HepG2 (cell line): ENCODE results near the gene GATM. TPM values are rescaled to one million over a fixed set of nuclear protein-coding genes. Genes with fewer than 3 reads are reported as not detected.

Source experiments
- BCL6 ChIP-seq: IDR thresholded peaks from 2 replicates; pipeline ENCODE4 v1.6.1; 2016; ENCODE audit warnings: missing genetic modification reagents, missing compliant biosample characterization
- CCAR2 ChIP-seq: fragments of 200-400 bp; formaldehyde crosslinking; optimal IDR thresholded peaks from 2 replicates; pipeline ENCODE3; 2018; ENCODE audit warnings: low read depth, mild to moderate bottlenecking, low read length, moderate library complexity
- CHCHD3 ChIP-seq: sonication (generic); formaldehyde crosslinking; IDR thresholded peaks from 2 replicates; pipeline ENCODE4 v1.8.0; 2022; ENCODE audit warnings: mild to moderate bottlenecking, missing genetic modification reagents, moderate library complexity
- EED ChIP-seq: sonication (generic); formaldehyde crosslinking; IDR thresholded peaks from 2 replicates; pipeline ENCODE4 v1.5.0; 2020; ENCODE audit warnings: mild to moderate bottlenecking, missing genetic modification reagents
- ERF ChIP-seq: IDR thresholded peaks from 2 replicates; pipeline ENCODE4 v1.6.1; 2018; ENCODE audit warnings: missing biosample characterization, missing genetic modification reagents
- HNRNPUL1 ChIP-seq: fragments of 200-400 bp; formaldehyde crosslinking; IDR thresholded peaks from 2 replicates; pipeline ENCODE4 v1.6.1; 2017; ENCODE audit warnings: low read depth, mild to moderate bottlenecking, low read length, moderate library complexity
- KAT8 ChIP-seq: IDR thresholded peaks from 2 replicates; pipeline ENCODE4 v1.6.1; 2016; ENCODE audit warnings: missing genetic modification reagents, missing compliant biosample characterization
- NR2F6 ChIP-seq, 2 experiments: IDR thresholded peaks; 2 replicates each; pipeline ENCODE4 v1.6.1; 2016; ENCODE audit warnings: antibody characterized with exemption in 1 of 2, mild to moderate bottlenecking in 1 of 2
- POGK ChIP-seq: sonication (generic); formaldehyde crosslinking; conservative IDR thresholded peaks from 2 replicates; pipeline ENCODE4 v1.8.0; 2022; ENCODE audit warnings: mild to moderate bottlenecking, moderate library complexity, missing genetic modification reagents
- PTBP1 ChIP-seq: fragments of 200-400 bp; formaldehyde crosslinking; IDR thresholded peaks from 2 replicates; pipeline ENCODE4 v1.6.1; 2018; ENCODE audit warnings: low read length, low read depth; ENCODE audit not compliant: poor library complexity, severe bottlenecking
- SIX4 ChIP-seq: sonication (generic); formaldehyde crosslinking; IDR thresholded peaks from 2 replicates; pipeline ENCODE4 v1.4.0; 2020; ENCODE audit warnings: missing genetic modification reagents
- SMAD3 ChIP-seq: sonication (generic); formaldehyde crosslinking; IDR thresholded peaks from 2 replicates; pipeline ENCODE4 v1.4.0; 2020; ENCODE audit warnings: missing genetic modification reagents
- SP140L ChIP-seq: sonication (generic); formaldehyde crosslinking; IDR thresholded peaks from 2 replicates; pipeline ENCODE4 v1.4.0; 2020; ENCODE audit warnings: missing genetic modification reagents, borderline replicate concordance
- STAT5B ChIP-seq: sonication (generic); formaldehyde crosslinking; IDR thresholded peaks from 2 replicates; pipeline ENCODE4 v1.4.0; 2020; ENCODE audit warnings: missing genetic modification reagents
- TFDP2 ChIP-seq: sonication (generic); formaldehyde crosslinking; IDR thresholded peaks from 2 replicates; pipeline ENCODE4 v1.4.0; 2020; ENCODE audit warnings: missing genetic modification reagents
- ZEB1 ChIP-seq: IDR thresholded peaks from 2 replicates; pipeline ENCODE4 v1.6.1; 2012; ENCODE audit warnings: mild to moderate bottlenecking, low read depth, inconsistent platforms; ENCODE audit not compliant: insufficient replicate concordance
- ZFP1 ChIP-seq: IDR thresholded peaks from 2 replicates; pipeline ENCODE4 v1.6.1; 2016
- ZFY ChIP-seq: sonication (generic); formaldehyde crosslinking; IDR thresholded peaks from 2 replicates; pipeline ENCODE4 v1.4.0; 2020; ENCODE audit warnings: missing genetic modification reagents
- ZHX2 ChIP-seq, 2 experiments: sonication (generic) in 1 of 2; formaldehyde crosslinking in 1 of 2; IDR thresholded peaks; 2 replicates each; pipeline versions ENCODE4 v1.6.1 to v1.9.0; 2014 to 2022; ENCODE audit warnings: antibody characterized with exemption in 1 of 2, borderline replicate concordance in 1 of 2, inconsistent platforms in 1 of 2, low read depth in 1 of 2, missing genetic modification reagents in 1 of 2
- ZNF263 ChIP-seq: sonication (generic); formaldehyde crosslinking; IDR thresholded peaks from 2 replicates; pipeline ENCODE4 v1.4.0; 2020; ENCODE audit warnings: missing genetic modification reagents
- ZNF367 ChIP-seq: sonication (generic); formaldehyde crosslinking; IDR thresholded peaks from 2 replicates; pipeline ENCODE4 v1.4.0; 2020; ENCODE audit warnings: missing genetic modification reagents, borderline replicate concordance
- polyA plus RNA-seq, 8 experiments: library from polyadenylated mRNA; depleted of rRNA in 3 of 8; stranded (reverse) in 7 of 8; unstranded in 1 of 8; fragments of >200 nt; fragmentation: Illumina TruSeq in 4 of 8; extraction: Trizol in 4 of 8; gene quantifications; 2 replicates each; pipeline versions ENCODE4 v1.2.1 to v1.2.3, GENCODE V29; 2011 to 2016; ENCODE audit warnings: low read depth in 4 of 8, missing spikeins in 1 of 8, mixed read lengths in 1 of 8; ENCODE audit not compliant: insufficient read depth in 1 of 8
- total RNA-seq, 5 experiments: library from RNA; depleted of rRNA; stranded (reverse); fragments of >200 nt; fragmentation: Illumina TruSeq; extraction: Trizol; gene quantifications; 2 replicates each; pipeline ENCODE4 v1.2.3, GENCODE V29; 2016; ENCODE audit warnings: low read depth in 1 of 5

Gene GATM
- total and polyA plus RNA-seq, 2 of the 13 experiments (the other 11 are each of a cell fraction or from before 2014, with no cell fraction given) = 2.1 to 16.8 TPM

- peak; percentile 84 for TF ChIP-seq ZFY (CRISPR knock-in tag)
- TF ChIP-seq CCAR2 = no peak
- peak; percentile 59; the same call in 1 of the 2 replicates for TF ChIP-seq ZFP1
- TF ChIP-seq NR2F6 (IDR thresholded peaks at IDR 0.05) = no peak
- TF ChIP-seq NR2F6 (CRISPR knock-in tag; IDR thresholded peaks at IDR 0.05) = peak; percentile 42; the same call in 1 of the 2 replicates
- peak; percentile 90 for TF ChIP-seq BCL6 (CRISPR knock-in tag)
- peak; percentile 46 for TF ChIP-seq ZEB1
- TF ChIP-seq POGK (CRISPR knock-in tag) = peak; percentile 56; the same call in 1 of the 2 replicates
- peak; percentile 86 for TF ChIP-seq ERF
- peak; percentile 85; the same call in 1 of the 2 replicates for TF ChIP-seq ZNF367 (CRISPR knock-in tag)
- peak; percentile 47 for TF ChIP-seq TFDP2 (CRISPR knock-in tag)
- no peak for TF ChIP-seq STAT5B
- TF ChIP-seq ZHX2 (IDR thresholded peaks at IDR 0.05; ENCODE audit: low read depth) = peak; percentile 47; the same call in 1 of the 2 replicates
- TF ChIP-seq ZHX2 (CRISPR knock-in tag; IDR thresholded peaks at IDR 0.05; ENCODE audit: borderline replicate concordance) = peak; percentile 67; the same call in 1 of the 2 replicates
- TF ChIP-seq HNRNPUL1 = no peak
- peak; percentile 96 for TF ChIP-seq SIX4 (CRISPR knock-in tag)
- TF ChIP-seq KAT8 (CRISPR knock-in tag) = peak; percentile 95
- TF ChIP-seq ZNF263 (CRISPR knock-in tag) = peak; percentile 34; the same call in 1 of the 2 replicates
- TF ChIP-seq EED = 0 out of 2 replicates have a peak, but pooled peaks have one; percentile 52
- TF ChIP-seq SMAD3 (CRISPR knock-in tag) = 0 out of 2 replicates have a peak, but pooled peaks have one; percentile 28
- TF ChIP-seq CHCHD3 = no peak
- no peak for TF ChIP-seq SP140L (CRISPR knock-in tag)
- TF ChIP-seq PTBP1 = no peak
Observed at GRCh38 chr15:45402162-45402954, 24.0 kb upstream of the GATM start (continued).
